SW480 (cell line): ENCODE measurements around the gene EPB42.
A peak's percentile ranks its signal among the peaks of the same experiment; 100 is the strongest.
"Not testable (repeated sequence)": the region's sequence is repeated elsewhere in the genome, so short reads cannot be mapped to it uniquely, and the experiment has no call there.

ENCODE experiments used
- DNase-seq: peaks from one replicate; pipeline ENCODE4 v3.0.0-alpha.2; 2016; ENCODE audit warnings: low spot score

The EPB42 gene

DNA sequence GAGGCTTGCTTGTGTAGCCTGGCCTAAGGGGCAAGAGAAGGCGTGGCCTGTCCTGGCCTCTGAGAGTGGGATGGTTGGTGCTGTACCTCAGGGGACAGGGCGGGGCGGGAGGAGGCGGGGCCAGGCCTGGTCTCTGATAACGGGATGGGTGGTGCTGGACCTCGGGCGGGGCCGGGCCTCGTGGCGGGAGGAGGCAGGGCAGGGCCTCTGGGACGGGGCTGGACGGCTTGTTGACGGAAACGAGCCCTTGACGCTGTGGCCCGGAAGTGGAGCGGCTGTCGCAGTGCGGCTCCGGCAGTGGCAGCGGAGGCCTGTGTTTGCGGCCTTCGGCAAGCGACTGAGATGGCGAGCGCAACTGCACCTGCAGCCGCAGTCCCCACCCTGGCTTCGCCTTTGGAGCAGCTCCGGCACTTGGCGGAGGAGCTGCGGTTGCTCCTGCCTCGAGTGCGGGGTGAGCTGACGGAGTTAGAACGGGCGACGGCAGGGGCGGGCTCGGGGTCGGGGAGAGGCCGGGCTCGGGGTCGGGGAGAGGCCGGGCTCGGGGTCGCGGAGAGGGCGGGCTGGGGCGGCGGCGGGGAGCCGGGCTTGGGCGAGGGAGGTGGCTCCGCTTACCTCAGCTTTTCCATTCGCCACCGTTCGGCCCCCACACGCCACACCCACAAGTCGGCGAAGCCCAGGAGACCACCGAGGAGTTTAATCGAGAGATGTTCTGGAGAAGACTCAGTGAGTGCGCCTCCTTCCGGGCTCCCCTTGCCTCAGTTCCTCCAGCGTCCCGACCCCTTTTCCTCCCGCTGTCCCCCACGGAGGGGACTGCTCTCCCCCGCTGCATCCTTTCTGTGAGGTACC lies 35.4 kb downstream of the EPB42 start, which contains the start of gene CCNDBP1:
CCNDBP1 (plus strand) TSS at position 247 of the 846 bp plus-strand sequence; CDS start at position 343, 96 bp downstream.
- DNase-seq, result peak; percentile 92

DNA sequence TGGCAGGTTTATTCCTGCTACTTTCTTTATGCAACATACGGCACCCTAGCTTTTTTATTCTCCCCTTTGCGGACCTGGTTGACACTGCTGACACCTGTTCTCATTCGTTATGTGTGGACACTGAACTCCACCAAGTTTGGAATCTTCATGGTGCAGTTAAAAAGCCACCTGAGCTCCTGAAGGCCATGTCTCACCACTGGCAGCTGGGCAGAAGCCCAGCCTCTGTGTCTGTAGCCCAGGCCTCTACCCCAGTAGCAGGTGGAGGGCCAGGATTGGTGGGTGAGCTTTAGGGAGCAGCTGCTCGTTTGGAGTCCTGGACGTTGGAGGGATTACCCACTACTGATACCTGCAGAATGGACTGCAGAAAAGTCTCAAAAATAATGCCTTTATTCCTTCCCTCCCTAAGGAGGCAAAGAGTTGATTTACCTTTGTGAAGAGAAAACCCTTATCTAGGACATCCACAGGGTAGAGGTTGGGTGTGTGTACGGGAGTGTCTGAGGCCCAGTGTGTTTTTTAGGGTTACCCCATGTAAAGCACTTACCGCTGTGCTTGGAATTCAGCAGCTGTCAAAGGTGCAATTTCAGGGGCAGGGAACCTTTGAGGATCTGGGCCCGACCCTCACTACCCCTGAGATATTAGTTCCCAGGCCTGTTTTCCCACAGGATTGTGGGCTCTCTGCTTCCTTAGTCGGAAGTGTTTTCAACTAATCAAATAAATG lies 36.3 kb downstream of the EPB42 start:
- no peak for DNase-seq

DNA sequence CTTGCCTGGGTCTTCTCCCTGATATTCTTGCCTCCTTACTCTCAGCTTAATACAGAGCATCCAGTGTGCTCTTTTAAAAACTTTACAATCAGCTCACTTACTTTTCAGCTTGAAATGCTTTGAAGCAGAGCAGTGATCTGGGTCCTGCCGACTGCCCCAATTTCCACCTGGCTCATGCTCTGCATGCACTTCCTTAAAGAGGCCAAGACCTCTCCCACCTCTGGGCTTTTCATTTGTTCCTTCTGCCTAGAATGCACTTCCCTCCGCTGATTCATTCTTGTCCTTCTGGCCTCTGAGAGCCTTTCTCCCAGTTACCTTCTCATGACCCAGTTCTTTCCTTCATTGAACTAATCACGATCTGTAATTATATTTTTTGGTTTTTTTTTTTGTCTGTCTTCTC lies 37.5 kb downstream of the EPB42 start:
- DNase-seq, result no peak

DNA sequence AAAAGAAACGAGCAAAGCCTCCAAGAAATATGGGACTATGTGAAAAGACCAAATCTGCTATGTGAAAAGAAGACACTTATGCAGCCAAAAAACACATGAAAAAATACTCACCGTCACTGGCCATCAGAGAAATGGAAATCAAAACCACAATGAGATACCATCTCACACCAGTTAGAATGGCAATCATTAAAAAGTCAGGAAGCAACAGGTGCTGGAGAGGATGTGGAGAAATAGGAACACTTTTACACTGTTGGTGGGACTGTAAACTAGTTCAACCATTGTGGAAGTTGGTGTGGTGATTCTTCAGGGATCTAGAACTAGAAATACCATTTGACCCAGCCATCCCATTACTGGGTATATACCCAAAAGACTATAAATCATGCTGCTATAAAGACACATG lies 43.7 kb downstream of the EPB42 start:
- DNase-seq, result not testable (repeated sequence)

DNA sequence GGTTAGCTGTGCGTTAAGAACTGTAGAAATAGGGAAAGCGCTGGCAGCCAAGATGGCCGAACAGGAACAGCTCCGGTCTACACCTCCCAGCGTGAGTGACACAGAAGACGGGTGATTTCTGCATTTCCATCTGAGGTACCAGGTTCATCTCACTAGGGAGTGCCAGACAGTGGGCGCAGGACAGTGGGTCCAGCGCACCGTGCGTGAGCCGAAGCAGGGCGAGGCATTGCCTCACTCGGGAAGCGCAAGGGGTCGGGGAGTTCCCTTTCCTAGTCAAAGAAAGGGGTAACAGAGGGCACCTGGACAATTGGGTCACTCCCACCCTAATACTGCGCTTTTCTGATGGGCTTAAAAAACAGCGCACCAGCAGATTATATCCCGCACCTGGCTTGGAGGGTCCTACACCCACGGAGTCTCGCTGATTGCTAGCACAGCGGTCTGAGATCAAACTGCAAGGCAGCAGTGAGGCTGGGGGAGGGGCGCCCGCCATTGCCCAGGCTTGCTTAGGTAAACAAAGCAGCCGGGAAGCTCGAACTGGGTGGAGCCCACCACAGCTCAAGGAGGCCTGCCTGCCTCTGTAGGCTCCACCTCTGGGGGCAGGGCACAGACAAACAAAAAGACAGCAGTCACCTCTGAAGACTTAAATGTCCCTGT lies 45.0 kb downstream of the EPB42 start:
- not testable (repeated sequence) for DNase-seq

DNA sequence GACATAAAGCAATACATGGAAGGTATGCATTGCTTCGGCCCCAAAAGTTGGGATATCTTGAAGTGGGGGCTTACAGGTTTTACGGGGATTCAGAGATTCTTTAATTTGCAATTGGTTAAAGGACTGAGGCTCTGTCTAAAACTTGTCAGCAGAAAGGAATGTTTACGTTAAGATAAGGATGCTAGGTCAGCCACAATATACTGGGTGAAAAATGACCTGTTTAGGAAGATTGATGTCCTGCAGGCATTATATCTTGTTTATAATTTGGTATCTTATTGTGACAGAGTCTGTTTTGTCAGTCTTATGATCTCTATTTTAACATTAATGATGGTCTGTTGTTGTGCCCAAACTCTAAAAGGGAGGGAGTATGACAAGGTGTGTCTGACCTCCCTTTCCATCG lies 50.9 kb downstream of the EPB42 start:
- no peak for DNase-seq

DNA sequence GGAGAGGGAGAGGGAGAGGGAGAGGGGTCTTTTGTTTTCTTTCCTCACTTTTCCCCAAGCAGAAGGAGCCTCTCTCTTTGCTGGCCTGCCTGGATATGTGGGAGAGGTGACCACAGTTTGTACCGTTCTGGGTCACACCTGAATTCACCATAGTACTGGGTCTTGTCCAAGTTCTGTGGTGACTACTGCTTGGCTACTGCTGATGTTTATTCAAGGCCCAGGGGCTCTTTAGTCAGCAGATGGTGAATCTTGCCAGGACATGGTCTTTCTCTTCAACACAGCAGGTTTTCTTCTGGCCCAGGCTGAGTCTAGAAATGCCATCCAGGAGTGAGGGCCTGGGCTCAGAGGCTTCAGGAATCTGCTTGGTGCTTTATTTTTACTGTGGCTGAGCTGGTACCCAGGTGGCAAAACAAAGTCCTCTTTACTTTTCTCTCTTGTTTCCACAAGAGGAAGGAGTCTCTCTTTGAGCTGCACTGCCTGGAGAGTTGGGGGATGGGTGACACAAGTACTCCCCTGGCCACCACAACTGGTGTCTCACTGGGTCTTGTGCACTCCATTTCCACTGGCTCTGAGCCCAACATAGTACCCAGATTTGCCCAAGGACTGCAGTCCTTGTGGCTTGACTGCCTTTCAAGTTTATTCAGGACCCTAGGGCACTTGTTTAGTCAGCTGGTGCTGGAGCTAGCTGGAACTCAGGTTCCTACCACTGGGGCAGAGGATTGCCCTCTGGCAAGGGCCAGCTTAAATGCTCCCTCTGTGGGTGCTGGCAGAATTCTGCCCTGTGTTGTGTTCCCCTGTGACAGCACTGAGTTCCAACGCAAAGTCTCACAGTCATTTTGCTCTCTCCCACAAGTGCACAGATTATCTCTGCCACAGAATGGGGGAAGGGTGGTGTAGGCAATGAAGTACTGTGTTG lies 52.4 kb downstream of the EPB42 start:
- DNase-seq, result no peak

DNA sequence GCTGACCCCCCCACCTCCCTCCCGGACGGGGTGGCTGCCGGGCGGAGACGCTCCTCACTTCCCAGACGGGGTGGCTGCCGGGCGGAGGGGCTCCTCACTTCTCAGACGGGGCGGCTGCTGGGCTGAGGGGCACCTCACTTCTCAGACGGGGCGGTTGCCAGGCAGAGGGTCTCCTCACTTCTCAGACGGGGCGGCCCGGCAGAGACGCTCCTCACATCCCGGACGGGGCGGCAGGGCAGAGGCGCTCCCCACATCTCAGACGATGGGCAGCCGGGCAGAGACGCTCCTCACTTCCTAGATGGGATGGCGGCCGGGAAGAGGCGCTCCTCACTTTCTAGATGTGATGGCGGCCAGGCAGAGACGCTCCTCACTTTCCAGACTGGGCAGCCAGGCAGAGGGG lies 53.6 kb downstream of the EPB42 start:
- DNase-seq, result not testable (repeated sequence)

DNA sequence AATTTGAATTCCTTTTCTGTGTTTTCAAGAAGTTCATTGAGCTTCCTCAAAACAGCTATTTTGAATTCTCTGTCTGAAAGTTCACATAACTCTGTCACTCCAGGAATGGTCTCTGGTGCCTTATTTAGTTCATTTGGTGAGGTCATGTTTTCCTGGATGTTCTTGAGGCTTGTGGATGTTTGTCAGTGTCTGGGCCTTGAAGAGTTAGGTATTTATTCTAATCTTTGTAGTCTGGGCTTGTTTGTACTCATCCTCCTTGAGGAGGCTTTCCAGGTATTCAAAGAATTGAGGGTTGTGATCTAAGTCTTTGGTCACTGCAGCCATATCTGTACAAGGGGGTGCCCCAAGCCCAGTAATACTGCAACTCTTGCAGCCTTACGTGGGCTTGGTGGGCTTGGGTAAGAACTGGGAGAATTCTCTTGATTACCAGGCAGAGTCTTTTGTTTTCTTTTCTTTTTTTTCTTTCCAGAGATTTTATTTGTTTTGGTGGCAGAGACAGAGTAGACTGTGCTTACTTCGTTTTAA lies 55.0 kb downstream of the EPB42 start:
- DNase-seq, result no peak

DNA sequence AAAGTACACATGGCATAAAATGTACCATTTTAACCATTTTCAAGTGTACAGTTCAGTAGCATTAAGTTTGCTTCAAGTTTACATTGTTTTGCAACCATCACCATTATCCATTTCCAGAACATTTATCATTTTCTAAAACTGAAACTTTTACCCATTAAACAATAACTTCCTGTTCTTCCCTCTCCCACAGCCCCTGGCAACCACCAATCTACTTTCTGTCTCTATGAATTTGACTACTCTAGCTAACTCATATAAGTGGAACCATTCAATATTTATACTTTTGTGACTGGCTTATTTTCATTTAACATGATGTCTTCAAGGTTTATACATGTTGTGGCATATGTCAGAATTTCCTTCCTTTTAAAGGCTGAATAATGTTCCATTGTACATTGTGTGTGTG lies 67.5 kb downstream of the EPB42 start:
- no peak for DNase-seq

DNA sequence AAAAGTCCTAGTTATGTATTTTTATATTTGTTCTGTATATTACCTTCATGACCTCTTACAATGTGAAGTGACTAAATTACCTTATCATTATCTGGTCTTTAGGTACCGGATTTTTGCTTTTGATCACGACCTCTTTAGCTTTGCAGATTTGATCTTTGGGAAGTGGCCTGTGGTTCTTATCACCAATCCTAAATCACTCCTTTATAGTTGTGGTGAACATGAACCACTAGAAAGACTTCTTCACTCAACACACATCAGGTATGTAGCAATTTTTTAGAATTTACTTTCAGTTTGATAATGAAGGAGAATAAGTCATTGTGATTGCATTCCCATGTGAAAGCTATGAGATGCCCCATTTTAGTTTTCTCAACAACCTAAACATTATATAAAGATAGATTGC lies 69.1 kb downstream of the EPB42 start:
- DNase-seq, result no peak

DNA sequence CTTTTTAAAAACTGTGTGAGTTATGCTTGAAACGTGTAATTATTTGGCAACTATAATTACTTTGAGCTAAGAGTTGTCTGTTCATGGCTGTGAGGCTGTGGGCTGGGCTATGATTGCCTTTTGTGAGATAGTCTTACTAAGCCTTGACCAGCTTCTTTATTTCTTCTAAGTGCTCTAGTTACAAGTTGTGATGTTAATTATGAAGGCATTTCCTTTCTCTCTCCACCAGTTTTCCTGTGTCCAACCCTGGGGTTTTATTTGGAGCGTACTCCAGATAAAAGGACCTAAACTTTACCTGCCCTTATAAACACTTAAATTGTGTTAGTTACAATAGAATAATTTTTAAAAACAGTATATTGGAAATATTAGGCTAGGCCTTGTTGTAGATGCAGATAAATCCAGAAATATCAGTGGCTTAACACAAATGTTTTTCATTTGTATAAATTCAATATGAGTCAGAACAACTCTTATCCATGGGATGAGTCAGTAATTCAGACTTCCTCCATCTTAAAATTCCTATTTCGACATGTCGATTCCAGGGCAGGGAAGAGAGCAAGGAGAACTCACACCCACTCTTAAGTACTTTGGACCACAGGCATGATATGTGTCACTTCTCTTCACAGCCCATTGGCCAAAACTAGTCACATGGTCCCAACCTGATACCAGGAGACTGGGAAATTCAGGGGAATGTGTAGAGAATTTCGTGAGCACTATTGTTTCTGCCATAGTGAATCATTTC lies 70.5 kb downstream of the EPB42 start:
- peak; percentile 17 for DNase-seq
